ENCODE data around the gene SLC35F3. TPM values are rescaled to one million over a fixed set of nuclear protein-coding genes. Genes with fewer than 3 reads are reported as not detected.

SLC35F3 gene
- total and polyA plus RNA-seq, 2 experiments from 2014 or later: 1.0 to 3.2 TPM

DNA sequence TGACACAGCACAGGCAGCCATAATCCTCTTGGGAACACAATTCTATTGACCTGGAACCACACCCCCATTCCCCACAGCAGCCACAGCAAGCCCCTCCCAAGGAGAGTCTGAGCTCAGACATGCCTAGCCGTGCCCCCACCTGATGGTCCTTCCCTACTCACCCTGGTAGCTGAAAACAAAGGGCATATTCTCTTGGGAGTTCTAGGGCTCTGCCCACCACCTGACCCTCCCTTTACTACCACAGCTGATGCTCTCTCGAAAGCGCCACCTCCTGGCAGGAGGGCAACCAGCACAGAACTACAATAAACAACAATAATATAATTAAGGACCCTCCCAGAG, 283.9 kb downstream of the SLC35F3 start:
- H3F3A ChIP-seq (replicated peaks; ENCODE audit: low read depth): no peaks in the 10 kb centered on the region
- H3K4me1 ChIP-seq (ENCODE audit: insufficient read depth): no peaks in the 10 kb centered on the region
- Mint-ChIP-seq H3K4me1 (peaks cover 10% of the 10 kb centered on the region; the same call in 2 of the 3 replicates), H3K9me3 (peaks cover 22% of the 10 kb centered on the region; the same call in 2 of the 3 replicates), H3K4me3 (no peak overlapping the region), H3K36me3 (ENCODE audit: low read depth) (no peaks in the 10 kb centered on the region; the same call in 2 of the 3 replicates), H3K27me3 (ENCODE audit: insufficient read depth, low read depth, poor library complexity) (peaks cover 6% of the 10 kb centered on the region), H3K27ac (peak overlapping the region; percentile 97)
- H3K36me3 ChIP-seq (ENCODE audit: insufficient read depth): no peaks in the 10 kb centered on the region
- H2AFZ ChIP-seq: peak overlapping the region; percentile 93
- DNase-seq (ENCODE audit: low spot score) (peak; percentile 86), ATAC-seq (peak; percentile 96)
- H3K4me3 ChIP-seq: no peak overlapping the region
- H3K79me2 ChIP-seq (replicated peaks; ENCODE audit: insufficient read depth): no peaks in the 10 kb centered on the region
- no peaks in the 10 kb centered on the region for H3K9me2 ChIP-seq (ENCODE audit: insufficient read depth)
- no peaks in the 10 kb centered on the region for H4K20me1 ChIP-seq (replicated peaks; ENCODE audit: insufficient read depth)
- H3K4me2 ChIP-seq: no peak overlapping the region
- no peak for TF ChIP-seq STAT1 (IDR thresholded peaks at IDR 0.05; ENCODE audit: unreplicated experiment)
- TF ChIP-seq, protein P1, sequence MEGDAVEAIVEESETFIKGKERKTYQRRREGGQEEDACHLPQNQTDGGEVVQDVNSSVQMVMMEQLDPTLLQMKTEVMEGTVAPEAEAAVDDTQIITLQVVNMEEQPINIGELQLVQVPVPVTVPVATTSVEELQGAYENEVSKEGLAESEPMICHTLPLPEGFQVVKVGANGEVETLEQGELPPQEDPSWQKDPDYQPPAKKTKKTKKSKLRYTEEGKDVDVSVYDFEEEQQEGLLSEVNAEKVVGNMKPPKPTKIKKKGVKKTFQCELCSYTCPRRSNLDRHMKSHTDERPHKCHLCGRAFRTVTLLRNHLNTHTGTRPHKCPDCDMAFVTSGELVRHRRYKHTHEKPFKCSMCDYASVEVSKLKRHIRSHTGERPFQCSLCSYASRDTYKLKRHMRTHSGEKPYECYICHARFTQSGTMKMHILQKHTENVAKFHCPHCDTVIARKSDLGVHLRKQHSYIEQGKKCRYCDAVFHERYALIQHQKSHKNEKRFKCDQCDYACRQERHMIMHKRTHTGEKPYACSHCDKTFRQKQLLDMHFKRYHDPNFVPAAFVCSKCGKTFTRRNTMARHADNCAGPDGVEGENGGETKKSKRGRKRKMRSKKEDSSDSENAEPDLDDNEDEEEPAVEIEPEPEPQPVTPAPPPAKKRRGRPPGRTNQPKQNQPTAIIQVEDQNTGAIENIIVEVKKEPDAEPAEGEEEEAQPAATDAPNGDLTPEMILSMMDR (conservative IDR thresholded peaks at IDR 0.05; ENCODE audit: low read depth in 2 of 2): peak; percentile 83 to 87
- no peaks in the 10 kb centered on the region for H3K27me3 ChIP-seq (ENCODE audit: insufficient read depth)
- no peak overlapping the region for H3K27ac ChIP-seq (ENCODE audit: low read depth)

- no peak overlapping the region for H3K4me2 ChIP-seq
- no peaks in the 10 kb centered on the region for H3K4me1 ChIP-seq (ENCODE audit: insufficient read depth)
- DNase-seq (ENCODE audit: low spot score): no peak
- Mint-ChIP-seq H3K27ac (no peak overlapping the region), H3K9me3 (no peaks in the 10 kb centered on the region; the same call in 1 of the 3 replicates), H3K27me3 (ENCODE audit: insufficient read depth, low read depth, poor library complexity) (no peaks in the 10 kb centered on the region), H3K4me3 (no peak overlapping the region), H3K4me1 (no peaks in the 10 kb centered on the region), H3K36me3 (ENCODE audit: low read depth) (no peaks in the 10 kb centered on the region)
- no peaks in the 10 kb centered on the region for H3F3A ChIP-seq (replicated peaks; ENCODE audit: low read depth)
- no peaks in the 10 kb centered on the region; the same call in 1 of the 2 replicates for H3K9me2 ChIP-seq (ENCODE audit: insufficient read depth)
- H3K27me3 ChIP-seq (ENCODE audit: insufficient read depth): no peaks in the 10 kb centered on the region
- H3K4me3 ChIP-seq: no peak overlapping the region
- H3K27ac ChIP-seq (ENCODE audit: low read depth): no peak overlapping the region
- H4K20me1 ChIP-seq (replicated peaks; ENCODE audit: insufficient read depth): no peaks in the 10 kb centered on the region
- no peaks in the 10 kb centered on the region for H3K79me2 ChIP-seq (replicated peaks; ENCODE audit: insufficient read depth)
- no peak overlapping the region for H2AFZ ChIP-seq
- H3K36me3 ChIP-seq (ENCODE audit: insufficient read depth): no peaks in the 10 kb centered on the region
- ATAC-seq: no peak
- TF ChIP-seq ZNF114 (CRISPR knock-in tag; IDR thresholded peaks at IDR 0.05): no peak
- no peak for TF ChIP-seq EZH2 (IDR thresholded peaks at IDR 0.05; ENCODE audit: low read depth, unreplicated experiment)
- TF ChIP-seq NANOG (IDR thresholded peaks at IDR 0.05; ENCODE audit: borderline replicate concordance): no peak
- TF ChIP-seq EZH2phosphoT487 (IDR thresholded peaks at IDR 0.05; ENCODE audit: unreplicated experiment): no peak
- TF ChIP-seq, protein P1 (conservative IDR thresholded peaks at IDR 0.05; ENCODE audit: low read depth in 2 of 2): no peak
- no peak for TF ChIP-seq CREB1 (CRISPR knock-in tag; IDR thresholded peaks at IDR 0.05; ENCODE audit: low read depth)
- no peak for TF ChIP-seq STAT1 (IDR thresholded peaks at IDR 0.05; ENCODE audit: unreplicated experiment)
- no peak for TF ChIP-seq REST (IDR thresholded peaks at IDR 0.05; ENCODE audit: unreplicated experiment)
- no peak for TF ChIP-seq JUNB (IDR thresholded peaks at IDR 0.05; ENCODE audit: unreplicated experiment)
- TF ChIP-seq ZNF331 (CRISPR knock-in tag; IDR thresholded peaks at IDR 0.05; ENCODE audit: low read depth): no peak
- no peak for TF ChIP-seq ETS1 (IDR thresholded peaks at IDR 0.05)
Observed at GRCh38 chr1:234197839-234198238, 293.4 kb downstream of the SLC35F3 start.
